ENCODE measurements around the gene THEMIS. TPM values are rescaled to one million over a fixed set of nuclear protein-coding genes. Genes with fewer than 3 reads are reported as not detected.

Gene THEMIS
- total and polyA plus RNA-seq, 2 of the 4 experiments (the other 2 are of a cell fraction), result not detected

DNA sequence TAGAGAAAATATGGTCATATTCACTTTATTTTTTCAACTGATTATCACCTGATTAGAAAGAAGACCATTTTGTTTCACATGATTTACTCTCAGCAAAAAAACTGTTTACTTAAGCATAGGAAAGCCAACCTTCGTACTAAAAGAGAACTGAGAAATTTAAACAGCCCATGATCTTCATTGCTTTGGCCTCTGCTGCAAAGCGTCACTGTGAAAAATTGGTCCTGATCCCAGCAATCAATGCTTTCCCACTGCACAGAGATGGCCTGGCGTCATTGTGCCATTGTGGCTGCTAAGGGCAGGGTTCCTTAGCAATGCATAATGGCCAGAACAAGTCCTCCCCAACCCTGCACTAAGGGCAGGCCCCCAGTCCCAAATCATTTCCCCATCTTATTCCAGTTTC is 19.9 kb upstream of the THEMIS start:
- WGBS, 2 experiments (ENCODE audit: extremely low coverage in 2 of 2, insufficient read length in 1 of 2), result 50% methylated on average over 1 of the region's 3 CpGs; no CpG with 5 or more reads in 1 of the 2 experiments
- ATAC-seq (ENCODE audit: low read depth), result no peak
- CTCF ChIA-PET, result no interaction called here

More for the DNA sequence above, 19.9 kb upstream of the THEMIS start:
- H3K9me1 ChIP-seq (ENCODE audit: insufficient read depth, low read length), result no peaks in the 10 kb centered on the region
- H2BK120ac ChIP-seq (ENCODE audit: low read depth, low read length), result no peak overlapping the region
- H4K8ac ChIP-seq (ENCODE audit: low read depth in 2 of 2, low read length in 2 of 2), result no peak overlapping the region
- H3K27me3 ChIP-seq (ENCODE audit: control insufficient read depth, insufficient read depth, low read length), result peaks cover 3% of the 10 kb centered on the region; the same call in 1 of the 2 replicates
- no peak overlapping the region for H2BK15ac ChIP-seq (ENCODE audit: low read depth, low read length)
- no peak overlapping the region for H3K4me2 ChIP-seq (ENCODE audit: low read depth, low read length)
- H2AK5ac ChIP-seq (ENCODE audit: low read depth, low read length), result no peak overlapping the region
- no peaks in the 10 kb centered on the region for H4K20me1 ChIP-seq (ENCODE audit: insufficient read depth, low read length)
- dilution Hi-C loops (cut with HindIII; ENCODE audit: low sequenced_read_pairs, unreplicated experiment), result no loop called here
- in situ Hi-C loops (cut with MboI; ENCODE audit: low sequenced_read_pairs), result no loop called here
- no peak overlapping the region for H2BK5ac ChIP-seq (ENCODE audit: low read depth, low read length, poor library complexity, severe bottlenecking)
- H3K4ac ChIP-seq (ENCODE audit: low read depth, low read length), result no peak overlapping the region
- no peak overlapping the region for H2BK20ac ChIP-seq (ENCODE audit: low read depth, low read length)
- H3K27ac ChIP-seq (ENCODE audit: insufficient read depth, low read length), result no peak overlapping the region
- POLR2A ChIA-PET (ENCODE audit: unreplicated experiment), result no interaction called here
- no peak overlapping the region for H3K4me3 ChIP-seq (ENCODE audit: insufficient read depth, low read depth, low read length)
- no peak overlapping the region for H2AFZ ChIP-seq (replicated peaks; ENCODE audit: low read length, poor library complexity)
- no TSS peak for BruUV-seq (replicated peaks)
- no peak overlapping the region for H4K5ac ChIP-seq (ENCODE audit: low read depth, low read length)
- no peak overlapping the region for H3K23ac ChIP-seq (ENCODE audit: low read depth, low read length)
- no peak overlapping the region for H3K14ac ChIP-seq (replicated peaks; ENCODE audit: low read depth, low read length)
- TF ChIP-seq, protein P1, sequence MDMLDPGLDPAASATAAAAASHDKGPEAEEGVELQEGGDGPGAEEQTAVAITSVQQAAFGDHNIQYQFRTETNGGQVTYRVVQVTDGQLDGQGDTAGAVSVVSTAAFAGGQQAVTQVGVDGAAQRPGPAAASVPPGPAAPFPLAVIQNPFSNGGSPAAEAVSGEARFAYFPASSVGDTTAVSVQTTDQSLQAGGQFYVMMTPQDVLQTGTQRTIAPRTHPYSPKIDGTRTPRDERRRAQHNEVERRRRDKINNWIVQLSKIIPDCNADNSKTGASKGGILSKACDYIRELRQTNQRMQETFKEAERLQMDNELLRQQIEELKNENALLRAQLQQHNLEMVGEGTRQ (IDR thresholded peaks at IDR 0.05; ENCODE audit: low read depth, low read length), result no peak
- TF ChIP-seq MXI1 (IDR thresholded peaks at IDR 0.05; ENCODE audit: borderline replicate concordance, low read depth, low read length), result no peak
- TF ChIP-seq RAD21 (IDR thresholded peaks at IDR 0.05; ENCODE audit: low read length), result no peak
- TF ChIP-seq CHD1 (IDR thresholded peaks at IDR 0.05; ENCODE audit: low read depth, low read length), result no peak
- TF ChIP-seq, protein P2, sequence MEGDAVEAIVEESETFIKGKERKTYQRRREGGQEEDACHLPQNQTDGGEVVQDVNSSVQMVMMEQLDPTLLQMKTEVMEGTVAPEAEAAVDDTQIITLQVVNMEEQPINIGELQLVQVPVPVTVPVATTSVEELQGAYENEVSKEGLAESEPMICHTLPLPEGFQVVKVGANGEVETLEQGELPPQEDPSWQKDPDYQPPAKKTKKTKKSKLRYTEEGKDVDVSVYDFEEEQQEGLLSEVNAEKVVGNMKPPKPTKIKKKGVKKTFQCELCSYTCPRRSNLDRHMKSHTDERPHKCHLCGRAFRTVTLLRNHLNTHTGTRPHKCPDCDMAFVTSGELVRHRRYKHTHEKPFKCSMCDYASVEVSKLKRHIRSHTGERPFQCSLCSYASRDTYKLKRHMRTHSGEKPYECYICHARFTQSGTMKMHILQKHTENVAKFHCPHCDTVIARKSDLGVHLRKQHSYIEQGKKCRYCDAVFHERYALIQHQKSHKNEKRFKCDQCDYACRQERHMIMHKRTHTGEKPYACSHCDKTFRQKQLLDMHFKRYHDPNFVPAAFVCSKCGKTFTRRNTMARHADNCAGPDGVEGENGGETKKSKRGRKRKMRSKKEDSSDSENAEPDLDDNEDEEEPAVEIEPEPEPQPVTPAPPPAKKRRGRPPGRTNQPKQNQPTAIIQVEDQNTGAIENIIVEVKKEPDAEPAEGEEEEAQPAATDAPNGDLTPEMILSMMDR (conservative IDR thresholded peaks at IDR 0.05; ENCODE audit: low read depth, low read length), result no peak
- TF ChIP-seq FOS (IDR thresholded peaks at IDR 0.05; ENCODE audit: low read depth, low read length), result no peak
- TF ChIP-seq POLR2A (IDR thresholded peaks at IDR 0.05; ENCODE audit: low read depth, low read length), result no peak
- TF ChIP-seq CEBPB (IDR thresholded peaks at IDR 0.05; ENCODE audit: low read depth, low read length), result no peak
- no peak for TF ChIP-seq MAZ (IDR thresholded peaks at IDR 0.05; ENCODE audit: borderline replicate concordance, low read depth, low read length)
- TF ChIP-seq, protein P3, sequence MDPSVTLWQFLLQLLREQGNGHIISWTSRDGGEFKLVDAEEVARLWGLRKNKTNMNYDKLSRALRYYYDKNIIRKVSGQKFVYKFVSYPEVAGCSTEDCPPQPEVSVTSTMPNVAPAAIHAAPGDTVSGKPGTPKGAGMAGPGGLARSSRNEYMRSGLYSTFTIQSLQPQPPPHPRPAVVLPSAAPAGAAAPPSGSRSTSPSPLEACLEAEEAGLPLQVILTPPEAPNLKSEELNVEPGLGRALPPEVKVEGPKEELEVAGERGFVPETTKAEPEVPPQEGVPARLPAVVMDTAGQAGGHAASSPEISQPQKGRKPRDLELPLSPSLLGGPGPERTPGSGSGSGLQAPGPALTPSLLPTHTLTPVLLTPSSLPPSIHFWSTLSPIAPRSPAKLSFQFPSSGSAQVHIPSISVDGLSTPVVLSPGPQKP (IDR thresholded peaks at IDR 0.05; ENCODE audit: borderline replicate concordance, low read depth, low read length), result no peak
- no peaks in the 10 kb centered on the region; the same call in 1 of the 2 replicates for H3K9me3 ChIP-seq (ENCODE audit: control insufficient read depth, insufficient read depth, low read length)
- no peak overlapping the region for H4K91ac ChIP-seq (ENCODE audit: insufficient read depth, low read depth, low read length)
- intact Hi-C loops (cut with micrococcal nuclease), result no loop called here
- H3K79me1 ChIP-seq (ENCODE audit: low read depth in 1 of 2, low read length in 2 of 2), result no peaks in the 10 kb centered on the region
- H3K9ac ChIP-seq (ENCODE audit: low read depth, low read length), result no peak overlapping the region
- no peaks in the 10 kb centered on the region for H3K36me3 ChIP-seq (ENCODE audit: control insufficient read depth, insufficient read depth, low read length)
- H2AK9ac ChIP-seq (replicated peaks; ENCODE audit: low read depth, low read length, poor library complexity), result no peak overlapping the region
- DNase-seq, result no peak
- H3K18ac ChIP-seq (ENCODE audit: low read depth, low read length), result no peak overlapping the region
- no peak overlapping the region for H3K56ac ChIP-seq (ENCODE audit: extremely low read depth, insufficient read depth, low read length)
- H3K4me1 ChIP-seq (ENCODE audit: control insufficient read depth, insufficient read depth, low read length), result no peaks in the 10 kb centered on the region

Data from IMR-90 (cell line).